ENCODE results near the gene SATB2. TPM values are rescaled to one million over a fixed set of nuclear protein-coding genes. Genes with fewer than 3 reads are reported as not detected.

Gene SATB2
- total and polyA plus RNA-seq, 2 donors (not counting 1 experiment from before 2014, with no cell fraction given): 3.8 to 28.1 TPM

- no peaks in the 10 kb centered on the region for H3K9me3 ChIP-seq (ENCODE audit: control insufficient read depth, insufficient read depth, low read depth, low read length)
- H3K36me3 ChIP-seq (ENCODE audit: control insufficient read depth, insufficient read depth, low read length): no peaks in the 10 kb centered on the region
- H3K79me2 ChIP-seq (ENCODE audit: control insufficient read depth, insufficient read depth, low read length): no peaks in the 10 kb centered on the region
- no peak overlapping the region for H3K4me3 ChIP-seq (replicated peaks in 1 of 4; ENCODE audit: control extremely low read depth in 1 of 4, insufficient read depth in 1 of 4, low read depth in 3 of 4, low read length in 4 of 4)
- H3K9ac ChIP-seq (ENCODE audit: insufficient read depth, low read length): no peak overlapping the region
- no peaks in the 10 kb centered on the region for H3K27me3 ChIP-seq (ENCODE audit: control insufficient read depth, insufficient read depth, low read length)
- H3K4me2 ChIP-seq (ENCODE audit: extremely low read depth, insufficient read depth, low read length): no peak overlapping the region
- H3K27ac ChIP-seq (ENCODE audit: insufficient read depth, low read length): no peak overlapping the region
- peak; percentile 9 to 35 for DNase-seq (ENCODE audit: low read depth in 2 of 2)
- TF ChIP-seq CTCF (conservative IDR thresholded peaks at IDR 0.05 in 1 of 2, IDR thresholded peaks at IDR 0.05 in 1 of 2; ENCODE audit: low read depth in 1 of 2, low read length in 2 of 2) (no peak), EZH2 (IDR thresholded peaks at IDR 0.05; ENCODE audit: low read length, missing control alignments) (no peak)
- H2AFZ ChIP-seq (ENCODE audit: low read length): no peak overlapping the region
- H3K4me1 ChIP-seq (ENCODE audit: control insufficient read depth, extremely low read depth, insufficient read depth, low read length): no peaks in the 10 kb centered on the region
- H4K20me1 ChIP-seq (ENCODE audit: control insufficient read depth, extremely low read depth, insufficient read depth, low read length): no peaks in the 10 kb centered on the region
These were observed 198.1 kb downstream of the SATB2 start for GRCh38 chr2:199259671-199260070.

- no peak overlapping the region for H3K4me2 ChIP-seq (ENCODE audit: extremely low read depth, insufficient read depth, low read length)
- H3K27me3 ChIP-seq (ENCODE audit: control insufficient read depth, insufficient read depth, low read length): no peaks in the 10 kb centered on the region
- no peak overlapping the region for H3K4me3 ChIP-seq (replicated peaks in 1 of 4; ENCODE audit: control extremely low read depth in 1 of 4, insufficient read depth in 1 of 4, low read depth in 3 of 4, low read length in 4 of 4)
- TF ChIP-seq CTCF (conservative IDR thresholded peaks at IDR 0.05 in 1 of 2, IDR thresholded peaks at IDR 0.05 in 1 of 2; ENCODE audit: low read depth in 1 of 2, low read length in 2 of 2): peak; percentile 31 to 36
- no peak for TF ChIP-seq EZH2 (IDR thresholded peaks at IDR 0.05; ENCODE audit: low read length, missing control alignments)
- no peaks in the 10 kb centered on the region for H3K9me3 ChIP-seq (ENCODE audit: control insufficient read depth, insufficient read depth, low read depth, low read length)
- H3K79me2 ChIP-seq (ENCODE audit: control insufficient read depth, insufficient read depth, low read length): no peaks in the 10 kb centered on the region
- H3K36me3 ChIP-seq (ENCODE audit: control insufficient read depth, insufficient read depth, low read length): no peaks in the 10 kb centered on the region
- no peak overlapping the region for H3K27ac ChIP-seq (ENCODE audit: insufficient read depth, low read length)
- DNase-seq (ENCODE audit: low read depth in 2 of 2): peak in 1 of 2 donors; percentile 9
- no peaks in the 10 kb centered on the region for H4K20me1 ChIP-seq (ENCODE audit: control insufficient read depth, extremely low read depth, insufficient read depth, low read length)
- H2AFZ ChIP-seq (ENCODE audit: low read length): no peak overlapping the region
- H3K4me1 ChIP-seq (ENCODE audit: control insufficient read depth, extremely low read depth, insufficient read depth, low read length): no peaks in the 10 kb centered on the region
- H3K9ac ChIP-seq (ENCODE audit: insufficient read depth, low read length): no peak overlapping the region
These were observed 199.4 kb downstream of the SATB2 start for GRCh38 chr2:199258291-199258690.

DNA sequence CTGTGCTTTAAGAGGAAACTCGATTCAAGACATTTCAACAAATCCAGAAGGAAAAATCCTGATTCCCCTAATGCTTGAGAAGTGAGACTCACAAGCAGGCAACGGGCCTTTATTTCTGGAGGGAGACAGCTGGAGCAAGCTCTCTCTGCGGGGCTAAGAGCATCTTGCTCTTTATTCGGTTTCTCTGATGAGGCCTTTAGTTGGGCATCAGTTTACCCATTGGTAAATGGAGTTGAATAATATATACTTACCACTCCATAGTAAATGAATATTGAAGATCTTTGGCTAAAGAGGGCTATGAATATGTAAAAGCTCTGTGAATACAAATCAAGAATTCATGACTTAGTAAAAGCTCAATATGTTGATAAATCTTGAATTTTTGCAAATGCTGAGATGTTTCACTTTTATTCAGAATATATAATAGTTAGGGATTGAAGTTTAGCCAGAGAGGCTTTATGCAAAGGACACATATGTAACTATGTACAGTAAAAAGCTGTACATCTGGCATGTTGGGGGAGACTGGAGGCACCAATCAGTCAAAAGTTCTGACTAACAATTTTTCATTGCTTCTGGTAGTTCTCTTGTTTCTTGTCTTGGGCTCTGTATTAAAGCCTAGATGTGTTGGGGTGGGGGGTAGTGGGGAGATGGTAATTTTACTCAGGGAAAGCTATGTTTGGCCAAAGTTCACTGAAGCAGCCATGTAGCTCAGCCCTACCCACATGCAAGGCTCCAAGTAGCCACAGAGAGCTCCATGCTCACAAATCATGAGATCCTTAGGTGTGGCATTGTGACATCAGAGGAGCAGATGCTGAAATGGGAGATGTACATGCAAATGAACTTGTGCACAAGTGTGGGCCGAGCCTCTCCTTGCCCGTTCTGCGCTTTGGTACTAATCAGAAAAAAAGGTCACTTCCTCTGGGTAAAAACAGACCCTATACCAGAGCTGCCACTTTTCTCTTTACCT is 200.2 kb downstream of the SATB2 start:
- H3K9me3 ChIP-seq (ENCODE audit: control insufficient read depth, insufficient read depth, low read depth, low read length): no peaks in the 10 kb centered on the region
- no peak overlapping the region for H2AFZ ChIP-seq (ENCODE audit: low read length)
- no peak overlapping the region for H3K4me2 ChIP-seq (ENCODE audit: extremely low read depth, insufficient read depth, low read length)
- no peak overlapping the region for H3K9ac ChIP-seq (ENCODE audit: insufficient read depth, low read length)
- H3K4me1 ChIP-seq (ENCODE audit: control insufficient read depth, extremely low read depth, insufficient read depth, low read length): no peaks in the 10 kb centered on the region
- H3K36me3 ChIP-seq (ENCODE audit: control insufficient read depth, insufficient read depth, low read length): no peaks in the 10 kb centered on the region
- H3K79me2 ChIP-seq (ENCODE audit: control insufficient read depth, insufficient read depth, low read length): no peaks in the 10 kb centered on the region
- H3K27ac ChIP-seq (ENCODE audit: insufficient read depth, low read length): no peak overlapping the region
- no peak for DNase-seq (ENCODE audit: low read depth in 2 of 2)
- TF ChIP-seq EZH2 (IDR thresholded peaks at IDR 0.05; ENCODE audit: low read length, missing control alignments) (no peak), CTCF (conservative IDR thresholded peaks at IDR 0.05 in 1 of 2, IDR thresholded peaks at IDR 0.05 in 1 of 2; ENCODE audit: low read depth in 1 of 2, low read length in 2 of 2) (no peak)
- H4K20me1 ChIP-seq (ENCODE audit: control insufficient read depth, extremely low read depth, insufficient read depth, low read length): no peaks in the 10 kb centered on the region
- H3K4me3 ChIP-seq (replicated peaks in 1 of 4; ENCODE audit: control extremely low read depth in 1 of 4, insufficient read depth in 1 of 4, low read depth in 3 of 4, low read length in 4 of 4): no peak overlapping the region
- no peaks in the 10 kb centered on the region for H3K27me3 ChIP-seq (ENCODE audit: control insufficient read depth, insufficient read depth, low read length)

Measured in fibroblast of lung (primary cell).